ENCODE measurements around the gene GALNT9. TPM values are rescaled to one million over a fixed set of nuclear protein-coding genes. Genes with fewer than 3 reads are reported as not detected.
"Not testable (repeated sequence)": the region's sequence is repeated elsewhere in the genome, so short reads cannot be mapped to it uniquely, and the experiment has no call there.

GALNT9 gene
- total RNA-seq, 1 experiment from 2014 or later = 0.54 TPM

DNA sequence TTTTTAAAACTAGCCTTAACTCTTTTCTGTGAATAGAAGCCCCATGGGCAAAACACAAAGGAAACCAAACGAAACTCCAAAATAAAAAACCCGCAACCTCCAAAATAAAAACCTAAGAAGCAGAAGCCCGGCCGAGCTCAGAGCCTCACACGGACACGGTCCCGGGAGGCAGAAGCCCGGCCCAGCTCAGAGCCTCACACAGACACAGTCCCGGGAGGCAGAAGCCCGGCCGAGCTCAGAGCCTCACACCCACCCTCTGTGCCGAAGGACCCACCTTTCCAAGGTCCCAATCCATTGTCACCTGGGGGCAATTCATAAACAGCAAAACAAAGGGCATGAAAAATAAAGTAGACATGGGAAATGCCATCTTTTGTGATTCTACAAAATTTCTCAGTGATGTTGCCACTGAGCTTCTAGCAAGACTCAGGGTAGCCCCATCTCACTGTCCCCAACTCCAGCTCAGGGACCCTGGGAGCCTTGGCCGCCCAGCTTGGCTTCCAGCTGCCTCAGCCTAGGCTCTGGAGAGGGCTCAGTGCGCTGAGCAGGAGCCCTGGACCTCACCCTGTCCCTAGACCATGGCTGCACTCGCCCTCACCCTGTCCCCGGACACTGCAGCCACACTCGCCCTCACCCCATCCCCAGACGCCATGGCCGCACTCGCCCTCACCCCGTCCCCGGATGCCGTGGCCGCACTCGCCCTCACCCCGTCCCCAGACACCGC is 82.2 kb downstream of the GALNT9 start:
- no peaks in the 10 kb centered on the region for H3K4me1 Mint-ChIP-seq (ENCODE audit: low read depth, unreplicated experiment)
- H3K9me3 Mint-ChIP-seq (ENCODE audit: low read depth, unreplicated experiment) = peaks cover 8% of the 10 kb centered on the region
- intact Hi-C loops (cut with micrococcal nuclease; ENCODE audit: unreplicated experiment) = no loop called here
- CTCF ChIA-PET = no interaction called here
- DNase-seq = no peak
- H3K27ac Mint-ChIP-seq (ENCODE audit: unreplicated experiment) = no peak overlapping the region
- no TSS peak for BruUV-seq (replicated peaks)
- peaks cover 71% of the 10 kb centered on the region for H3K27me3 Mint-ChIP-seq (ENCODE audit: unreplicated experiment)
- TF ChIP-seq CTCF (IDR thresholded peaks at IDR 0.05; ENCODE audit: unreplicated experiment) = no peak
- H3K36me3 Mint-ChIP-seq (ENCODE audit: insufficient read depth, unreplicated experiment) = peaks cover 7% of the 10 kb centered on the region
- no peak overlapping the region for H3K4me3 Mint-ChIP-seq (ENCODE audit: low read depth, unreplicated experiment)

DNA sequence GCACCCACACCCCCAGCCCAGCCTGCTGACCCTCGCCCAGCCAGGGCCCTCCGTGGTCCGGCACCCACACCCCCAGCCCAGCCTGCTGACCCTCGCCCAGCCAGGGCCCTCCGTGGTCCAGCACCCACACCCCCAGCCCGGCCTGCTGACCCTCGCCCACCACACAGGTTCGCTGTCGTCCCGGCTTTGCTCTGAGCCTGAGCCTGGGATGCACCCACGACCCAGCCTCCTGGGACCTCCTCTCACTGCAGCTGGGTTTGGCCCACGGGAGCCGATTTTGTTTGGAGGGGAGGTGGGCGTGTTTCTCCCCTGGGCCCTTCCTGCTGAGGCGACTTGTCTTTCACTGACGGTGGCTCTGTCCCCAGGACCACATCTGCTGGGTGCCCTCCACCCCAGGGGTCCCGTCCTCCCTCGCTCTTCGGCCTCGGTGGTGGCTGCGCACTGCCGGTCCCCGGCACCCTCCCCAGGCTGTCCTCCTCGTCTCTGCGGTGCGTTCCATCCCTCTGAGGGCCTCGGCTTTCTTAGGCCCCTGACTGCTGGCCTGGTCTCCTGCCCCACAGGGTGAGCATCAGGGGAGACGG is 83.8 kb downstream of the GALNT9 start:
- Mint-ChIP-seq H3K4me1 (ENCODE audit: low read depth, unreplicated experiment) (no peaks in the 10 kb centered on the region), H3K36me3 (ENCODE audit: insufficient read depth, unreplicated experiment) (peaks cover 7% of the 10 kb centered on the region), H3K27ac (ENCODE audit: unreplicated experiment) (no peak overlapping the region), H3K4me3 (ENCODE audit: low read depth, unreplicated experiment) (no peak overlapping the region), H3K9me3 (ENCODE audit: low read depth, unreplicated experiment) (peaks cover 8% of the 10 kb centered on the region), H3K27me3 (ENCODE audit: unreplicated experiment) (peaks cover 56% of the 10 kb centered on the region)
- intact Hi-C loops (cut with micrococcal nuclease; ENCODE audit: unreplicated experiment) = no loop called here
- no peak for TF ChIP-seq CTCF (IDR thresholded peaks at IDR 0.05; ENCODE audit: unreplicated experiment)
- BruUV-seq (replicated peaks) = no TSS peak
- no peak for DNase-seq
- CTCF ChIA-PET = no interaction called here

DNA sequence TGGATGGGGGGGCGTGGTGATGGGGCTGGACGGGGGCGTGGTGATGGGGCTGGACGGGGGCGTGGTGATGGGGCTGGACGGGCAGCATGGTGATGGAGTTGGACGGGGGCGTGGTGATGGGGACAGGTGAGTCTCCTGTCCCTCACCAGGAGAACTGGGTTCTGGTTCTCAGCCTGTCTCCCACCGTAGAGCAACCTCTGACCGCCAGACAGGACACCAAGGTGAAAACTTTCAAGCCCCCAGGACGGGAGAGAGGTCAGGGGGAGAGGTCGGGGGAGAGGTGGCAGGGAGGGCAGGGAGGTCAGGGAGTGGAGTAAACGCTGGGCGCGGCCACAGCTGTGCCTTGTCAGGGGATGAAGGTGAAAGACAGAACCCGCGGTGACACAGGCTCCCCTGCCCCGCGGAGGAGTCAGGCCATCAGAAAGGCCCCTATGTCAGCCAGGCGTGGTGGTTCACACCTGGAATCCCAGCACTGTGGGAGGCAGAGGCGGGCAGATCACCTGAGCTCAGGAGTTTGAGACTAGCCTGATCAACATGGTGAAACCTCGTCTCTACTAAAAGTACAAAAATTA is 84.6 kb downstream of the GALNT9 start:
- no peak overlapping the region for H3K27ac Mint-ChIP-seq (ENCODE audit: unreplicated experiment)
- no peaks in the 10 kb centered on the region for H3K4me1 Mint-ChIP-seq (ENCODE audit: low read depth, unreplicated experiment)
- H3K36me3 Mint-ChIP-seq (ENCODE audit: insufficient read depth, unreplicated experiment) = peaks cover 7% of the 10 kb centered on the region
- BruUV-seq (replicated peaks) = no TSS peak
- no peak for DNase-seq
- no peak for TF ChIP-seq CTCF (IDR thresholded peaks at IDR 0.05; ENCODE audit: unreplicated experiment)
- no peak overlapping the region for H3K4me3 Mint-ChIP-seq (ENCODE audit: low read depth, unreplicated experiment)
- peaks cover 53% of the 10 kb centered on the region for H3K27me3 Mint-ChIP-seq (ENCODE audit: unreplicated experiment)
- CTCF ChIA-PET = no interaction called here
- peaks cover 8% of the 10 kb centered on the region for H3K9me3 Mint-ChIP-seq (ENCODE audit: low read depth, unreplicated experiment)
- intact Hi-C loops (cut with micrococcal nuclease; ENCODE audit: unreplicated experiment) = no loop called here

GRCh38 chr12:132243596-132244310 is 85.6 kb downstream of the GALNT9 start:
- Mint-ChIP-seq H3K4me1 (ENCODE audit: low read depth, unreplicated experiment) (peaks cover 6% of the 10 kb centered on the region), H3K27me3 (ENCODE audit: unreplicated experiment) (peaks cover 53% of the 10 kb centered on the region), H3K36me3 (ENCODE audit: insufficient read depth, unreplicated experiment) (peaks cover 7% of the 10 kb centered on the region), H3K27ac (ENCODE audit: unreplicated experiment) (no peak overlapping the region), H3K9me3 (ENCODE audit: low read depth, unreplicated experiment) (peaks cover 14% of the 10 kb centered on the region), H3K4me3 (ENCODE audit: low read depth, unreplicated experiment) (no peak overlapping the region)
- intact Hi-C loops (cut with micrococcal nuclease; ENCODE audit: unreplicated experiment) = no loop called here
- TF ChIP-seq CTCF (IDR thresholded peaks at IDR 0.05; ENCODE audit: unreplicated experiment) = no peak
- CTCF ChIA-PET = no interaction called here
- BruUV-seq (replicated peaks) = no TSS peak
- no peak for DNase-seq

DNA sequence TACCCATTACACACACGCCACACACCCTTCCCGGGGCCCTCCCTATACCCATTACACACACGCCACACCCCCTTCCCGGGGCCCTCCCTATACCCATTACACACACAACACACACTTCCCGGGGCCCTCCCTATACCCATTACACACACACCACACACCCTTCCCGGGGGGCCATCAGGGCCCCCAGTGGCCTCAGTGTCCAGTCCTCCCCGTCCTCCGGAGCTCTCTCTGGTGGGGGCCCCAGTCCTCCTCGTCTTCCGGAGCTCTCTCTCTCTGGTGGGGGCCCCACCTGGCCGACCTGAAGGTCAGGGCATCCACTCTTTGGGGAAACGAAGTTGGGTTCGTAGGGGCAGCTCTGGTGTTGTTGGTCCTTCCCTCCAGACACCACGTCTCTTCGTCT is 86.2 kb downstream of the GALNT9 start:
- BruUV-seq (replicated peaks); H3K4me1 Mint-ChIP-seq (ENCODE audit: low read depth, unreplicated experiment); H3K4me3 Mint-ChIP-seq (ENCODE audit: low read depth, unreplicated experiment); DNase-seq; intact Hi-C loops (cut with micrococcal nuclease; ENCODE audit: unreplicated experiment); H3K36me3 Mint-ChIP-seq (ENCODE audit: insufficient read depth, unreplicated experiment); H3K27ac Mint-ChIP-seq (ENCODE audit: unreplicated experiment); CTCF ChIA-PET: not testable (repeated sequence)
- H3K9me3 Mint-ChIP-seq (ENCODE audit: low read depth, unreplicated experiment) = peaks cover 14% of the 10 kb centered on the region
- H3K27me3 Mint-ChIP-seq (ENCODE audit: unreplicated experiment) = peaks cover 50% of the 10 kb centered on the region

GRCh38 chr12:132240669-132241007 is 88.8 kb downstream of the GALNT9 start:
- CTCF ChIA-PET; H3K36me3 Mint-ChIP-seq (ENCODE audit: insufficient read depth, unreplicated experiment); H3K4me1 Mint-ChIP-seq (ENCODE audit: low read depth, unreplicated experiment); H3K27ac Mint-ChIP-seq (ENCODE audit: unreplicated experiment); DNase-seq; BruUV-seq (replicated peaks); intact Hi-C loops (cut with micrococcal nuclease; ENCODE audit: unreplicated experiment); H3K4me3 Mint-ChIP-seq (ENCODE audit: low read depth, unreplicated experiment): not testable (repeated sequence)
- peaks cover 14% of the 10 kb centered on the region for H3K9me3 Mint-ChIP-seq (ENCODE audit: low read depth, unreplicated experiment)
- H3K27me3 Mint-ChIP-seq (ENCODE audit: unreplicated experiment) = peaks cover 42% of the 10 kb centered on the region

Measured in Calu3 (cell line).